ENCODE results near the gene DLGAP4.

Gene DLGAP4, protein sequence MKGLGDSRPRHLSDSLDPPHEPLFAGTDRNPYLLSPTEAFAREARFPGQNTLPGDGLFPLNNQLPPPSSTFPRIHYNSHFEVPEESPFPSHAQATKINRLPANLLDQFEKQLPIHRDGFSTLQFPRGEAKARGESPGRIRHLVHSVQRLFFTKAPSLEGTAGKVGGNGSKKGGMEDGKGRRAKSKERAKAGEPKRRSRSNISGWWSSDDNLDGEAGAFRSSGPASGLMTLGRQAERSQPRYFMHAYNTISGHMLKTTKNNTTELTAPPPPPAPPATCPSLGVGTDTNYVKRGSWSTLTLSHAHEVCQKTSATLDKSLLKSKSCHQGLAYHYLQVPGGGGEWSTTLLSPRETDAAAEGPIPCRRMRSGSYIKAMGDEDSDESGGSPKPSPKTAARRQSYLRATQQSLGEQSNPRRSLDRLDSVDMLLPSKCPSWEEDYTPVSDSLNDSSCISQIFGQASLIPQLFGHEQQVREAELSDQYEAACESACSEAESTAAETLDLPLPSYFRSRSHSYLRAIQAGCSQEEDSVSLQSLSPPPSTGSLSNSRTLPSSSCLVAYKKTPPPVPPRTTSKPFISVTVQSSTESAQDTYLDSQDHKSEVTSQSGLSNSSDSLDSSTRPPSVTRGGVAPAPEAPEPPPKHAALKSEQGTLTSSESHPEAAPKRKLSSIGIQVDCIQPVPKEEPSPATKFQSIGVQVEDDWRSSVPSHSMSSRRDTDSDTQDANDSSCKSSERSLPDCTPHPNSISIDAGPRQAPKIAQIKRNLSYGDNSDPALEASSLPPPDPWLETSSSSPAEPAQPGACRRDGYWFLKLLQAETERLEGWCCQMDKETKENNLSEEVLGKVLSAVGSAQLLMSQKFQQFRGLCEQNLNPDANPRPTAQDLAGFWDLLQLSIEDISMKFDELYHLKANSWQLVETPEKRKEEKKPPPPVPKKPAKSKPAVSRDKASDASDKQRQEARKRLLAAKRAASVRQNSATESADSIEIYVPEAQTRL

DNA sequence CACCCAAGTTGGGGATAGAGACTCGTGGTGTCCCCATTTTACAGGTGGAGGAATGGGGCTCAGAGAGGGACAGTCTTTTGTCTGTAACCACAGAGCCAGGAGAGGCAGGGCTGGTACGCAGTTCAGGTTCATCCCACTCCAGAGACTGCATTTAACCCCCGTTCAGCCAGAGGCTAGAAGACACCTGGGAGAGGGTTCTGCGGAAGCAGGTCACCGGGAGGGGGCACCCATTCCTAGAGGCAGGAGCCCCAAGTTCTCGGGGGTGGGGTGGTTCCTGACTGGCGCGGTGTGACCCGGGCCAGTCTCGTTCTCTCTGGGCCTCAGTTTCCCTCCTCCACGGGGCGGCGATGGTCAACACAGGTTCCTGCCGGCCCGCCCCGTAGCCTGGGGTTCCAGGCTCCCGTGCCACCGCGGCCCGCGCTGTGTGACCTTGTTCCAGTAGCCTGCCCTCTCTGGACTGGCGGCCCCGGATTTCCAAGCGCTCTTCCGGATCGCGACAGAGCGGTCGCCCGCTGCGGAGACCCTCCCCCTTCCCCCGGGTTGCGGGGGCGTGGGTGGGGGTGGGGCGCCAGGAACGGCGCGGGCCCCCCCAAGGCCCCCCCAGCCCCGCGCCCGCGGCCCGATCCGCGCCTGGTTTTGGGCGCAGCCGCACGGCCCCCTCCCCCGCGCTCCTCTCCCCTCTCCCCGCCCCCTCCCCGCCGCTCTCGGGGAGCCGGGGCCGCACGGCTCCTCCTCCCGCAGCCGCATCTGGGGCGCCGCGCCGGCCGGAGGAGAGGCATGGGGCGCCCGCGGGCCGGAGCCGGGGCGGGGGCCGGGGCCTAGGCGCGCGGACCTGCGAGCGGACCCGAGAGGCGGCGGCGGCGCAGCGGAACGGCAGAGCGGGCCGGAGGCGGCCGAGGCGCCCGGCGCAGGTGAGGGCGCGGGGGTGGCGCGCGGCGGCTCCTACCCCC lies at the start of gene DLGAP4:
TSS of gene DLGAP4 (plus strand) at position 738 of the 950 bp plus-strand sequence. CDS start 125,379 bp downstream, outside the sequence.
- H3K4me3 Mint-ChIP-seq, result no peak within 1 kb of the TSS
- peaks cover 3% of the 10 kb centered on the region for H3K4me1 Mint-ChIP-seq
- no peaks in the 10 kb centered on the region for H3K9me3 Mint-ChIP-seq
- no peak within 1 kb of the TSS for H3K27ac Mint-ChIP-seq
- CTCF ChIA-PET, result no interaction called here
- no peaks in the 10 kb centered on the region for H3K36me3 Mint-ChIP-seq
- no peak for DNase-seq
- peaks cover 84% of the 10 kb centered on the region for H3K27me3 Mint-ChIP-seq

DNA sequence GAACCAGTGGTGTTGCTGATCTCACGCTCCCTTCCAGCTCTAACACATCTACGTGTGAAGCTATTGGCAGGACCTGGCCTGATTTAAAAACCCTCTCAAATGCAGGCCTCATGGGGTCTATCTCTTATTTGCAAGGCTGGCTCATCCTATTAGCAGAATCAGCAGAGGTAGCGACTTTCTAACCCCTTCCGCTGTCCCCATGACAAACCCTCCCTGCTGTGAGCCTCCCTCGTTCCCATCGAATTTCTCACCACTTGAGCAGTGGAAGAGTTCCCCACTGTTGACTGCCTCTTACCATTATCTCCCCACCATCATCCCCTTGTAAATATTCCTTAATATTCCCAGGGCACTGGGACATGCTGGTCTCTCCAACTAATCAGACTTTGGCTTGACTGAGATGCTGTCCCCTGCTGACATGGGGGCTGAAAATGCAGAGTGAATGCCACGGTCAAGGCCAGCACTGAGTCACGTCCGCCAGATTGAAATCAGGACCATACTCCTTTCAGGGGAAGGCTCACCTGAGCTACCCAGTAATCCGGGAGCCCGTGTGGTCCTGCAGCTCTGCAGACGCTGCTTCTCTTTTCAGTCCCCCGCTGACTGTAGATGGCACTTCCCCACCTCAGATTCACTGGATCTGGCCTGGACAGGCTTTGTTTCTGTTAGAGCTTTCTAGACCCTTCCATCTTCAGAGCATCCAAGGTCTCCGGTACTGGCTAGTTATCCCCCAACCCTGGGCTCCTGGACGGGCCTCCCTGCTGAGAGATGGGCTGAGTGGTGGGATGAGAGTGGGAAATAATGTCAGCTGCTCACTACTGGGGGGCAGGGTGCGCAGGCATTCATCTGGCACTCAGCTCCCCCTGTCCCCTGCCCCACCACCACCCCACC lies 46.7 kb upstream of the DLGAP4 start:
- CTCF ChIA-PET, result interaction anchor here (1.4 kb wide), 1 partner anchor 57 kb away, joined by 3 read pairs; no protein-coding TSS in a partner anchor
- no peak overlapping the region for H3K4me3 Mint-ChIP-seq
- H3K9me3 Mint-ChIP-seq, result no peaks in the 10 kb centered on the region
- H3K4me1 Mint-ChIP-seq, result no peaks in the 10 kb centered on the region
- H3K27me3 Mint-ChIP-seq, result no peaks in the 10 kb centered on the region
- H3K27ac Mint-ChIP-seq, result no peak overlapping the region
- peaks cover 6% of the 10 kb centered on the region for H3K36me3 Mint-ChIP-seq
- DNase-seq, result no peak

DNA sequence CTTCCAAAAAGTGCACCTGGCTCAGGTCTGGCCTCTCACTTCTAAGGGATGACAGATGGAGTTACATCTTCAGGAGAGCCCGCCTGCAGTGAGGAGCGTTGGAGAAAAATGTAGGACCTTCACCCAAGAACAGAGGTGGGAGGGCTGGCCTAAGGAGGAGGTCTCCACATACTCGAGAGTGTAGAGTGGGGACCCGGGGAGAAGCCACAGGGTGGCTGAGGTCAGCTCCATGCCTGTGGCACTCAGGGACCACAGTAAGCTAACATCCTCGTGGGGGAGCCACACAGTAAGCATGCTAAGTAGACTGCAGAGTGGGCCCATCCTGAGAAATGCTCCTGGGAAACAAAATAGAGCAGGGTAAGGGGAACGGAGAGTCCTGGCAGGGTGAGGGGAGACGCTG lies 45.8 kb upstream of the DLGAP4 start:
- CTCF ChIA-PET, result interaction anchor here (1.4 kb wide), 1 partner anchor 58 kb away, joined by 3 read pairs; no protein-coding TSS in a partner anchor
- Mint-ChIP-seq H3K4me1 (no peaks in the 10 kb centered on the region), H3K9me3 (no peaks in the 10 kb centered on the region), H3K4me3 (no peak overlapping the region), H3K36me3 (peaks cover 2% of the 10 kb centered on the region), H3K27me3 (no peaks in the 10 kb centered on the region), H3K27ac (no peak overlapping the region)
- DNase-seq, result no peak

DNA sequence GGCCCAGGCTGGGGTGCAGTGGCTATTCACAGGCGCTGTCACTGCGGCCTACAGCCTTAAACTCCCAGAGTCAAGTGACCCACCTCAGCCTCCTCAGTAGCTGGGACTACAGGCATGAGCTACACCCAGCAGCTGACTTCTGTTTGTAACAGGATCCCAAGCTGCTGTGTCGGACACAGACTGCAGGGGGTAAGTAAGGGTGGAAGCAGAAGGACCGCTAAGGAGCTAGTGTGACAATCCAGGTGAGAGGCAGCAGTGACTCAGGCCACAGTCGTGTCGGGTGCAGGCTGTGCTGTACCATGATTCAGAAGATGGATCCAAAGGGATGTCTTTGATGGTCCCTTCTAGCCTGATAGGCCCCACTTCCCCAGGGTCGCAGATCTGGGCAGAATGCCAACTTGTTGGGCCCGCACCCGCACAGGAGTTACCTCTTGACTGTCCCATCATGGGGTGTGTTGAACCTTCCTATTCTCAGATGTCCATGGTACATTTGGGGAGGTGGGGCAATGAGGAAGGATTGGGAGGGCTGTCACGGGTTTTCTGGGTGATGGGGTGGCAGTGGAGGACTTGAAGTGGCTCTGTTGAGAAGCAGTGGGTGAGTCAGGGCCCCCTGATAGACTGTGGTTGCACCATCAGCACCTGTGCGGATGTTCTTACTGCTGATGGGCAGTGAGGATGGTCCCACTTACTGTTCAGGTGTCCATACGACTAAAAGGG lies 44.6 kb upstream of the DLGAP4 start:
- Mint-ChIP-seq H3K9me3 (no peaks in the 10 kb centered on the region), H3K27ac (no peak overlapping the region), H3K4me3 (no peak overlapping the region), H3K4me1 (no peaks in the 10 kb centered on the region), H3K36me3 (no peaks in the 10 kb centered on the region), H3K27me3 (no peaks in the 10 kb centered on the region)
- CTCF ChIA-PET, result no interaction called here
- DNase-seq, result no peak

DNA sequence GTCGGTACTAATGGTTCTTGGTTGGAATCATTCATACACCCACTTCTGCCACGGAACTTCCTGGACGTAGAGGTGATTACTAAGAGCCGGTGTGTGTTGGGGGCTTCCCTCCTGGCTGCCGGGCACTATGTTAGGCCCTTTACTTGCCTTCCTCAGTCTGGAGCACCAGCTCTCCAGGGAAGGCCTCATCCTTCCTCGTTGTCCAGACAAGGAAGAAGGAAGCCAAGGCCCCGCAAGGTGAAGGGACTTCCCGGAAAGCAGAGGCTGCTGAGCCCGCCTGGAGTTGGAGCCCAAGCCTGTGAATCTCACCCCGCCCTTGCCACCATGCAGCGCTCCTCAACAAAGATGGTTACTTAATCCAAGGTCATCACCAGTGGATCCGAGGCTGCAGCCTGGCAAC lies 43.7 kb upstream of the DLGAP4 start:
- Mint-ChIP-seq H3K4me3 (no peak overlapping the region), H3K9me3 (no peaks in the 10 kb centered on the region), H3K27me3 (no peaks in the 10 kb centered on the region), H3K36me3 (no peaks in the 10 kb centered on the region), H3K4me1 (no peaks in the 10 kb centered on the region), H3K27ac (no peak overlapping the region)
- CTCF ChIA-PET, result no interaction called here
- no peak for DNase-seq

DNA sequence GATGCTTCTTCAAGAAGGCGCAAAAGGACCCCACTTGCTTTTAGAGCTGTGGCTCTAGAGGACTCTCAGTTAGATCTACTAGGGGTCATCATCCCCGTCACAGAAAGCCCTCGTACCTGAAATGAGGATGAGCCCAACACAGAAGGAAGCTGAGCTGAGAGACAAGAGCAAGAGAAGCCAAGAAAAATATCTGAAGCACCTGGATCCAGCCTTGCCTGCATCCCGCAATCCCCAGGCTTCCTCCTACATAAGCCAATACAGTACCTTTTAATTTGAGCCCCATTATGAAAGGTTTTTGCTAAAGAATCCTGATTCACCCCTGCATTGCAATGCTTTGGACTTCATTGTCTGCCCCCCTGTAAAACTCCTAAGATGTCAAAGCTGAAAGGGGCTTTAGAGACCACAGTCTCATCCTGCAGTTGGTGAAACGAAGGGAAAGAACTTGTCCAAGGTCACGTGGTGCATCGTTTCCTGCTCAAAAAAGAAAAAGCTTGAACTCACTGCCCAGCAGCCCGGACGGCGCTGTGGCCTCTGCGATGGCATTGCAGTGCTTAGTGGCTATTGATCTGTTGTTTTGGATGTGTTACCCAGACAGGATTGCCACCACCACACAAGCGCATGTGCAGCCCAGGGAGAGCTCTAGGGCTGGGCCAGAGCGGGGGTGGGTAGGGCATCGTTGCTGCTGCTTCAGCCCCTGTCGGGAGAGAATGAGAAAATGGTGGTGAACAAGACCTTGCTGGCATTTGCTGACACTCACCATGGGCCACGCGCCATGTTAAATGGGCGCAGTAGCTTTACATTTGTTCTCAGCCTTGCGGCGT lies 41.5 kb upstream of the DLGAP4 start:
- Mint-ChIP-seq H3K36me3 (no peaks in the 10 kb centered on the region), H3K9me3 (no peaks in the 10 kb centered on the region), H3K4me3 (no peak overlapping the region), H3K27ac (no peak overlapping the region), H3K4me1 (no peaks in the 10 kb centered on the region), H3K27me3 (peaks cover 4% of the 10 kb centered on the region)
- CTCF ChIA-PET, result interaction anchor here (0.6 to 1.2 kb wide), 2 partner anchors 49 to 59 kb away, joined by 3 to 4 read pairs; no protein-coding TSS in a partner anchor
- DNase-seq, result no peak

DNA sequence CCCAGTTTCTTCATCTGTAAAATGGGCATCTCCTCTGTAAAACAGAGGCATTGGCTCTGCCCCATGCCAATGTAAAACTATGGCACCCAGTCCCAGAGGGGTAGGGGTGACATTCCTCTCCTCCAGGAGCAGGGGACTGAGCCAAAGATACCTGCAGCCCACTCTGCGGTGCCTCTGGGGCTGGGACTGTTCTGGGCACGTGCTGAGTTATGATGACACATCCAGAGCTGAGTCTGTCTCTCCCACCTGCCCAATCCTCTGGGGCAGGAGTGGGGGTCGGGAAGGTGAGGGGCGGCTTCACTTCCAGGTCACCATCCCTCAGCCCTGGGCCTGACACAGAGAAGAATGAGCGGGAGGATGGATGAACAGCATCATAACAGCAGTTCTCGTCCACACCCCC lies 40.0 kb upstream of the DLGAP4 start:
- no peak overlapping the region for H3K27ac Mint-ChIP-seq
- H3K27me3 Mint-ChIP-seq, result peaks cover 4% of the 10 kb centered on the region
- H3K4me1 Mint-ChIP-seq, result no peaks in the 10 kb centered on the region
- H3K9me3 Mint-ChIP-seq, result no peaks in the 10 kb centered on the region
- no peaks in the 10 kb centered on the region for H3K36me3 Mint-ChIP-seq
- no peak overlapping the region for H3K4me3 Mint-ChIP-seq
- CTCF ChIA-PET, result no interaction called here
- no peak for DNase-seq

DNA sequence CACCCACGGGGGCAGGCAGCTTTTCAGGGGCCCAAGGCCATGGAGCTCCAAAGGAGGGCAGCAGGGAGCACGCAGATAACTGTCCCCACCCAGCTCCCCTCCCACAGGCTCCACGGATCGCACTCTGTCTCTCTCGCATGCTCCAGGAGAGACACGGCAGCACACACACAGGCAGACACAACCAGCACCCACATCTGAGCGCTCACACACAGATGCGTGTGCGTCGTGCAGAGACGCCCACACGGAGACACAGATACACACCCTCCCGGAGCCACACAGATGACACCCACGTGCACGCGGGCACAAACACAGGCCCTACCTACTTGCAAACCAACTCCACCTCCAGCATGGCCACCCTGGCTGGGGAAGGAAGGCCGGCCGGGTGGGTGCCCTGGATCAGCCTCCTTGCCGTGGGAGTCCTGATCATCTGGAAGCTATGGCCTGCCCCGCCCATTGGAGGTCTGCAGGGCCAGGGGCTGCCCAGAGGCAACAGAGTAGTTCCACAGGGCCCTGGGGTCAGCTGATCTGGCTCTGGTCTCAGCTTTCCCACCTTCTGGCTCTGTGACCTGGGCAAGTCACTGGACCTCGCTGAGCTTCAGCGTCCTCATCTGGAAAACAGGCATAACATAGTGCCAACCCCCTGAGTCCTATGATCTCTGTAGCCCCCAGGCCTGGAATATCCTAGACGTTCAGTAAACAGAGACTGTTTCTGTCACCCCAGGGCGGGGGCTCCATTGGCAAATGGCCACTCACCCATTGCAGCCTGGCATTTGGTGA lies 38.3 kb upstream of the DLGAP4 start:
- Mint-ChIP-seq H3K9me3 (no peaks in the 10 kb centered on the region), H3K4me1 (no peaks in the 10 kb centered on the region), H3K27ac (no peak overlapping the region), H3K36me3 (no peaks in the 10 kb centered on the region), H3K4me3 (no peak overlapping the region), H3K27me3 (peaks cover 7% of the 10 kb centered on the region)
- CTCF ChIA-PET, result interaction anchor here (0.6 kb wide), 1 partner anchor 17 kb away, joined by 3 read pairs; no protein-coding TSS in a partner anchor
- no peak for DNase-seq

DNA sequence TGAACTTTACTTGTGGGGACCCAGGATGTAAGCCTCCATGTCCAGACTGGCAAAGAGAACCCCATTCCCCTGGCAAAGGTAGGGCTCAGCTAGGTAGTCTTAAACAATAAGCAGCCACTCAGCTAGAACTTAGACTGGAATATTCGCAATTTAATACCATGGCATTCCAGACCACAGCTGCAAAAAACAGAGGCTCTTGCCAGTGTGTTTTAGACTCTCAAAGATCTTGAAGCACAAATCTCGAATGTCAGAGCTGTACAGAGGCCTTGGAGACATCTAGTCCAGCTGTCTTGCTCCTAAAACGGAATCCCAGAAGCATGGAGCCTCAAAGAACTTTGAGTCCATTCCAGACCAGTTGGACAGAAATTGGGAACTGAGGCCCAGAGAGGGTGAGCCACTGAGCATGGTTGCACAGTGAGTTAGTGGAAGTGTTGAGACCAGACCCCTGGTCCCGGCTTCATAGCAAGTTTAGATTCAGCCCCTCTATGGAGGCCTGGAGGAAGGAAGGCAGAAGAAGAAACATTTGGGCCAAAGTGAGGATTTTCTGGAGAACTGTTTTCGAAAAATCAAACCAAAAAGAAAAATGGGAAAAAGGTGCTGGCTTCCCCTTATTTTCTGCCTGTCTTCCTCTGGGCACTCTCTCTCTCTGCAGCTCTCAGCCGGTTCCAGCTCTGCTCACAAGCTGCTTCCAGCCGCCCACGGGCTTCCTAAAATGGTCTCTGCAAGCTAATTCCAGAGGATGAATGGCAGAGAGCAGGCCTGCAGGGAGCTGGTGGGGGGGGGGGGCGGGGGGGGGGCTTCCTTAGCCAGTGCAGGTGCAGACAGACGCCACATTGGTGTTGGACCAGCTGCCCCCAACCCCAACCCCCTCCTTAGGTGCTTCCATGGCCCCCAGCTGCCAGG lies 37.4 kb upstream of the DLGAP4 start:
- H3K36me3 Mint-ChIP-seq, result no peaks in the 10 kb centered on the region
- DNase-seq, result no peak
- no peaks in the 10 kb centered on the region for H3K4me1 Mint-ChIP-seq
- CTCF ChIA-PET, result interaction anchor here (0.6 kb wide), 1 partner anchor 18 kb away, joined by 3 read pairs; no protein-coding TSS in a partner anchor
- H3K9me3 Mint-ChIP-seq, result no peaks in the 10 kb centered on the region
- no peak overlapping the region for H3K4me3 Mint-ChIP-seq
- H3K27ac Mint-ChIP-seq, result no peak overlapping the region
- H3K27me3 Mint-ChIP-seq, result peaks cover 8% of the 10 kb centered on the region

DNA sequence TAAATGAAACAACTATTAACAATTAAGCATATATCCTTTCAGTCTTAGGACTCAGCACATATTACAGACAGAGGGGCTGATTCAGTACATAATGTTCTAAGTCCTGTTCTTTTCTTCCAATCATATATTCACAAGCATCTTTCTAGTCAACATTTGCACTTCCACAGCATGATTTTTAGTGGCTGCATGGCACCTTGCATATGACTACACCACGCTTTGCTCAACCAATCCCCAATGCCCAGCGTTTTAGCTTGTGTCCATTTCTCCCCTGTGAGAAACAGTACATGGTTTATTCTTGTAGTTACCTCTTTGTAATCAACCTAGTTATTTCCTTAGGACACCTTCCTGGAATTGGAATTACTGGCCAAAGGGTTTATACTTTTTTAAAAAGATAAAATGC lies 36.6 kb upstream of the DLGAP4 start:
- no peaks in the 10 kb centered on the region for H3K36me3 Mint-ChIP-seq
- no peaks in the 10 kb centered on the region for H3K9me3 Mint-ChIP-seq
- H3K4me3 Mint-ChIP-seq, result no peak overlapping the region
- no peak overlapping the region for H3K27ac Mint-ChIP-seq
- no peaks in the 10 kb centered on the region for H3K4me1 Mint-ChIP-seq
- H3K27me3 Mint-ChIP-seq, result peaks cover 12% of the 10 kb centered on the region
- CTCF ChIA-PET, result no interaction called here
- DNase-seq, result no peak

Data from activated naive CD4-positive, alpha-beta T cell treated with anti-CD3 and anti-CD28 coated beads, Interleukin-2, amount 10 ng/mL, durations not matched to agents 7 days and 5 days (primary cell).